Spleen (tissue), 7 donors: Measurements from ENCODE around the gene HBG1.

ENCODE experiments used
- CTCF ChIP-seq, 11 experiments: fragments of 200-600 bp in 7 of 11; fragments of 450-650 bp in 4 of 11; sonication (generic) in 4 of 11; IDR thresholded peaks in 8 of 11; conservative IDR thresholded peaks in 3 of 11; 1 replicate in 7 of 11; 2 replicates in 4 of 11; pipeline versions ENCODE4 v1.4.0 to v1.8.0; 2016 to 2021; ENCODE audit warnings: antibody characterized with exemption in 11 of 11, inconsistent platforms in 4 of 11, mild to moderate bottlenecking in 1 of 11
- POLR2A ChIP-seq, 3 donors: fragments of 450-650 bp; IDR thresholded peaks; one replicate each; pipeline ENCODE4 v1.5.1; 2017; ENCODE audit warnings: antibody characterized with exemption in 3 of 3, mild to moderate bottlenecking in 1 of 3
- donor health status: DM: no; HTN: no; CAD: no; lungs with moderate emphysema.
- donor health status: DM: no; HTN: no; CAD: no.
- donor health status: DM: no; HTN: no; CAD: no.

GRCh38 chr11:5288108-5288905 lies 38.6 kb upstream of the HBG1 start:
- TF ChIP-seq CTCF (IDR thresholded peaks at IDR 0.05 in 8 of 11, conservative IDR thresholded peaks at IDR 0.05 in 3 of 11) (no peak), POLR2A (IDR thresholded peaks at IDR 0.05) (no peak)
